Astrocyte of the spinal cord (primary cell): ENCODE data around the gene MAST4.

Source experiments
- DNase-seq: peaks from one replicate; pipeline ENCODE4 v3.0.0; 2011; ENCODE audit warnings: low read depth, low spot score
- H3K4me3 ChIP-seq: 2 replicates; pipeline ENCODE4 v1.5.1; 2011; ENCODE audit warnings: low read depth, mild to moderate bottlenecking, low read length, moderate library complexity
- in situ Hi-C: cut with HindIII; loops from 2 replicates; pipeline ENCODE4 v1.10.0; 2017; ENCODE audit warnings: low sequenced_read_pairs
- TF ChIP-seq, protein P1 (sequence below): IDR thresholded peaks from 2 replicates; pipeline ENCODE4 v1.5.1; 2012; ENCODE audit warnings: low read depth, mild to moderate bottlenecking, low read length, inconsistent platforms

Gene MAST4

GRCh38 chr5:67144183-67144639 lies 548.0 kb downstream of the MAST4 start:
- DNase-seq = no peak
- TF ChIP-seq, protein P1, sequence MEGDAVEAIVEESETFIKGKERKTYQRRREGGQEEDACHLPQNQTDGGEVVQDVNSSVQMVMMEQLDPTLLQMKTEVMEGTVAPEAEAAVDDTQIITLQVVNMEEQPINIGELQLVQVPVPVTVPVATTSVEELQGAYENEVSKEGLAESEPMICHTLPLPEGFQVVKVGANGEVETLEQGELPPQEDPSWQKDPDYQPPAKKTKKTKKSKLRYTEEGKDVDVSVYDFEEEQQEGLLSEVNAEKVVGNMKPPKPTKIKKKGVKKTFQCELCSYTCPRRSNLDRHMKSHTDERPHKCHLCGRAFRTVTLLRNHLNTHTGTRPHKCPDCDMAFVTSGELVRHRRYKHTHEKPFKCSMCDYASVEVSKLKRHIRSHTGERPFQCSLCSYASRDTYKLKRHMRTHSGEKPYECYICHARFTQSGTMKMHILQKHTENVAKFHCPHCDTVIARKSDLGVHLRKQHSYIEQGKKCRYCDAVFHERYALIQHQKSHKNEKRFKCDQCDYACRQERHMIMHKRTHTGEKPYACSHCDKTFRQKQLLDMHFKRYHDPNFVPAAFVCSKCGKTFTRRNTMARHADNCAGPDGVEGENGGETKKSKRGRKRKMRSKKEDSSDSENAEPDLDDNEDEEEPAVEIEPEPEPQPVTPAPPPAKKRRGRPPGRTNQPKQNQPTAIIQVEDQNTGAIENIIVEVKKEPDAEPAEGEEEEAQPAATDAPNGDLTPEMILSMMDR = no peak
- in situ Hi-C loops = no loop called here
- no peak overlapping the region for H3K4me3 ChIP-seq

- DNase-seq = no peak
- TF ChIP-seq, protein P1 = no peak
- in situ Hi-C loops = no loop called here
These were observed 550.4 kb downstream of the MAST4 start for GRCh38 chr5:67146574-67146973.

DNA sequence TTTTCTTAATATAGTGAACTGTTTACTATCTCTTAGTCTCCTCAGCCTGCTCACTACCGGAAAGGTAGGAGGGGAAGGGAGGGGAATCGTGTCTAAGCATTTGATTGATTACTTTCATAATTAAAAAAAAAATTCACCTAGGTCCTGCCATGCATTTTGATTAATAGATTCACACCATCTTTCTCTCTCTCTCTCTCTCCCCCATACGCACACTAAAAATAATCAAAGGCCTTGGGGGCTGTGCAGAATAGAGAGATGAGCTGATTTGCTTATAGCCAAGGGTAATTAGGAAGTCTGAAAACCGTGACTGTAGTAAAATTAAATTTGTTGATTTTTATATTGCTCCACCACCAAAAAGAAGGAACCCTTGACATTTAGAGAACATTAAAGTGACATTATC lies 550.8 kb downstream of the MAST4 start:
- DNase-seq = no peak
- TF ChIP-seq, protein P1 = no peak
- H3K4me3 ChIP-seq = no peak overlapping the region
- in situ Hi-C loops = no loop called here

More at GRCh38 chr5:67146574-67146973, 550.4 kb downstream of the MAST4 start:
- H3K4me3 ChIP-seq = no peak overlapping the region

GRCh38 chr5:67147760-67148159 lies 551.6 kb downstream of the MAST4 start:
- no peak overlapping the region for H3K4me3 ChIP-seq
- in situ Hi-C loops = no loop called here
- TF ChIP-seq, protein P1 = no peak
- DNase-seq = peak; percentile 66

- DNase-seq = no peak
- no peak overlapping the region for H3K4me3 ChIP-seq
- in situ Hi-C loops = no loop called here
- TF ChIP-seq, protein P1 = no peak
These were observed 553.1 kb downstream of the MAST4 start for GRCh38 chr5:67149057-67149950.

DNA sequence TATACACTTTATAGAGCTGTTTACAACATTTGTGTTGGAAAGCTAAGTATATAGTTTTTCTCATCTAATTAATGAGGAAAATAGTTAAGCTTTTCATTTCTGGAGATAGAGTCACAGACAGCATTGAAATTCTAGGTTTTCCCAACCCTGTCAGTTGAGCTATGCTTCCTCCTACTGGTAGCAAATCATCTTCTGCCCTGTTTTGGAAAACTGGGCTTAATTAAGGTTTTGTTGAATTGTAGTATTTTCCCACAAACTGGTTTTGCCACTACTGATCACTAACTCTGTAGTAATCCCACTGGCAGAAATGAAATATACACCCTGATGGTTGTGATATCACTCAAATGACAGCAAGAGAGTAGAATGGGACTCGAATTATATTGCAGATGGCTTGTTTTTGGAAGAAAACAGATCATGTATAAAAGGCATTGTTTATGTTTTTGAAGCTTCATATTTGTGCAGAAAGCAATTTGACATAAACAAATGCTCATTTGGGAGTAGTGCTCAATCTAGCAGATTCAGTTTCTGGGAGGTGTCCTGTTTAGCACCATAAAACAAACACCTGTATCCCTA lies 553.8 kb downstream of the MAST4 start:
- TF ChIP-seq, protein P1 = peak; percentile 75

More for the DNA sequence above, 553.8 kb downstream of the MAST4 start:
- no peak overlapping the region for H3K4me3 ChIP-seq
- DNase-seq = peak; percentile 42
- in situ Hi-C loops = no loop called here
